Stimulated activated CD8-positive, alpha-beta memory T cell treated with anti-CD3 and anti-CD28 coated beads, Interleukin-12 subunit alpha, Interleukin-12 subunit beta, amount 100 ng/mL, for 1 hour (primary cell): ENCODE results near the gene ZBTB20.

Experiments
- DNase-seq: peaks from one replicate; pipeline ENCODE4 v3.0.0-alpha.2; 2020; ENCODE audit warnings: low read depth

The ZBTB20 gene

DNA sequence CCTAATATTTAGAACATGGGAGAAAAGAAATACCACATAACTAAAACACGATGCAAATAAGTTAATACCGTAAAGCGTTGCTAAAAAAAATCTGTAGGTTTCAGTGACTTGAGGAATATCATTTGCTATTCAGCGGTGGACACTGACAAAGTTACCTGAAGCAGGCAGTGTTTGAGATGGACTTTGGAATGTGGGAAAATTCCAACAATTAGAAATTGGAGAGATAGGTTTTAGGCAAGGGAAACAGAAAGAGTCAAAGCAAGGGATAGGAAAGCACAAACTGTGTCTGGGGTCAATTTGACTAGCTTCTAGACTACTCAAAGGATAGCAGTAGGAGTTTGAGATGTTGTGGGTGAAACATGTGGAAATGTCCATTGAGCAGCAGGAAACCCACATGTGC, 680.3 kb downstream of the ZBTB20 start:
- no peak for DNase-seq

DNA sequence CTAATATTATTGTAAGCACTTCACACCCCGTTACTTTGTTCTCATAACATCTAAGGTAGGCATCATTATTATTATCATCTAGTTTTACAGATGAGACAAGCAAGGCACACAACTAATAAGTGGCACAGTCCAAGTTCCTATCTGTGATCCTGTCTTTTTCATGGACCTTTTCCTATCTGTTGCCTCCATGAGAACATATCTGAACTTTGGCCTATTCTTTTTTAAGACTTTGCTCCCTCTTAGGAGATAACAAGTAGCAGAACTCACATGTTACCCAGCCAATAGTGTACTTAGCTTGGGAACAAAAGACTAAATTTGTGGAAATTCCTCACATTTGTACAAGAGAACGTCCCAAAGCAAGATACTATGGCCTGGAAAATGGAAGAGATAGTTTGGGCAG, 680.8 kb downstream of the ZBTB20 start:
- DNase-seq: no peak

GRCh38 chr3:114464548-114464947, 682.5 kb downstream of the ZBTB20 start:
- no peak for DNase-seq

DNA sequence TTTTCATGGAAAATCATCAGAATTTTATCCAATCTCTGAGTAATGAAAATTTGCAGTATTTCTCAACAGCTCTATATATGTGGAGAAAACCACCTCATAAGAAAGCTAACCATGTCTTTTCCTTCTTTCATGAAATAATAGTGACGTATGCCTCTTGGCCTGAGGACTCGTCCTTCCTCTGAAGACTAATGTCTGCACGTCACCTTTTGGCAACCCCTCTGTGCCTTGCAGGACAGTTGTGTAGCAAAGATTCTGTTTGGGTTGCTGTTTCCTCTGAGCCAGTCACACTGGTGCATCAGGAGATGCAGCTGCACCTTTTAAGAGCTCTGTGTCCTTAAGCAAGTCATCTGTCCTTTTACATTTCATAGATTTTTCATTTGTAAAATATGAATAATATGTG, 684.3 kb downstream of the ZBTB20 start:
- no peak for DNase-seq

DNA sequence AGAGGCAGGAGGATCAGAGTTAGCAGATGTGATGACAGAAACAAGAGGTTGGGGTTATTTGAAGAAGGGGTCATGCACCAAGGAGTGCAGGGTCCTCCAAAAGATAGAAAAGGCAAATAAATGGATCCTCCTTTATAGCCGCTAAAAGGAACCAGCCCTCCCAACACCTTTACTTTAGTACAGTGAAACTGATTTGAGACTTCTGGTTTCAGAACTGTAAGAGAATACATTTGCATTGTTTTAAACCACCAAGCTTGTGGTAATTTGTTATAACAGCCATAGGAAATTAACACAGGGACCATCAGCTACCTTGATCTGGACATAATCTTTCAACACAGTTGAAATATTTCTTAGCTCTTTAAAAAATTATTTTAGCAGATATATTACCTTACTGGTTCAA, 686.6 kb downstream of the ZBTB20 start:
- DNase-seq: no peak

DNA sequence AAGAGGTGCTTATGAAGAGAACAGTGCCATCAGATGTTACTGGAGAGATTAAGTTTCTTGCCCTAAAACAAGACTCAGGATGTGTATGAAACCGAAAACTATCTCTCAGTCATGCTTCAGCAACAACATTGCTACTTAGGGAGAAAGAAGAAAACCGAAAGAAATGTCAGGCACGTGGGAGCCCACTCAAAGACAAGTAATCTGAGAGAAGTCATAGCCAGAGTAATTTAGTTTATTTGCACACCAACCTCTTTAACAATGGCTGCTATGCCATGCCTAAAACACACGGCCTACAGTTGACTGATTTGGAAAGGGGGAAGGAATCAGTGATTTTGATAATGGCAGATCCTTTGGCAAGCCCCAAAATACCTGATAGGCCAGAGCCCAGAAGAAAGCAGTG, 690.3 kb downstream of the ZBTB20 start:
- no peak for DNase-seq

- DNase-seq: no peak
Measured at GRCh38 chr3:114455432-114455831, 691.7 kb downstream of the ZBTB20 start.

DNA sequence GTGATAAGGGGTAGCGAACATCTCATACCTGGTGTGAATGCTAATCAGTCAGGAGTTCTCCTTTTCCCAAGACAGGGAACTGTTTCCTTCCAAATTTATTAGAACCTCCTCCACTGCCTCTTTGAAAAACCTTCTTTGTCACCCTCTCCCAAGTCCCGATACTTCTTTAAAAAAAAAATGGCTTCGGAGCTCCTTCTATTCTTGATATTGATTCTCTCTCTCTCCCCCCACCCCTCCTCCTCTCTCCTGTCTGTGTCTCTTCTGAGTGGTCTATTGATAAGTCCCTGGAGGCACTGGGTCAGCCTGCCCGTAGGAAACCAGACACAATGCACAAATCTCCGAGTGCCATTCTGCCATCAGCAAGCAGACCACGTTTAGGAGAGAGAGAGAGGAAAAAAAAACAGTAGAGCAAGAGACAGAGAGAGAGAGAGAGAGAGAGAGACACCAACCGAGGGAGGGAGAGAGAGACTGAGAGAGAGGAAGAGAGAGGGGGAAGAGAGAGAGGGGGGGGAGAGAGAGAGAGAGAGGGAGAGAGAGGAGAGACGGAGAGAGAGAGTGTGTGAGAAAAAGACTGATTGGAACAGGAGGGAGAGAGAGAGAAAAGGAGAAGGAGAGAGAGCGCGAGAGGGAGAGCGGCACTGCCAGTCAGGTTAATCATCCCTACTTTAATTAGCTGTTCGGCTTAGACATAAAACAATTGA, 692.4 kb downstream of the ZBTB20 start:
- no peak for DNase-seq

DNA sequence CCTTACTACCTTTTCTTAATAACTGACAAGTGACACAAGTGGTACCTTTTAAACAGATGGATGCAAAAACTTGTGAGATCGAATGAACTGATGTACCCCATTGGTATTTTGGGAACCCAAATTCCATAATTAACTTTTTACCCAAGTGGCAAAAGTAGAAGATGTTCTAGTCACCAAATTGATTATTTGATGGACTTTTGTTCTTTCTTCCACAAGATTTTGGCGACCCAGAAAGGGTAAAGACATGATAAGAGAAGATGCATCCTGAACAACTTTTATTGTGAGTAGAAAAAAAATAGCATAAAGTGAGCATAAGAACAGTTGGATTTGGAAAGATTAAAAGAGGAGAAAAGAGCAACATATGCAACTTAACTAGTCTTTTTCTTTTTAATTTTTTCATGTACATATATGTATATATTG, 693.7 kb downstream of the ZBTB20 start:
- DNase-seq: no peak

GRCh38 chr3:114452937-114453336, 694.2 kb downstream of the ZBTB20 start:
- DNase-seq: no peak

DNA sequence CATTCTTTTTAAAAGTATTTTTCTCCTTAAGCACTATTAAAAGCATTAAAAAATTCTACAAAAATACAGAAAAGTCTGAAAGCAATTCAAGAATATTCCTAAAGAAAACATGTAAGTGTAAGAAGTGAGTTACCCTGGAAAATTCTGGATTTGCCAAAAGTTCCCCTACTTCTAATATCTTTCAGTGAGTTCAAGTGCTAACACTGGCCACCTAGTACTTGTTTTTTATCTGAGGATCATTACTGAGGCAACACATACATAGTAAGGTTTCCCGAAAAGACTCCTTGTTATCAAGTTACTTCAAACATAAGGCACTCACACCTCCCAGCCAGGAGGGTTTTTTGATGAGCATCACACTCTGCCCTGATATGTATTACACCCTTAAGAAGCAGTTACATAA, 694.8 kb downstream of the ZBTB20 start:
- no peak for DNase-seq

DNA sequence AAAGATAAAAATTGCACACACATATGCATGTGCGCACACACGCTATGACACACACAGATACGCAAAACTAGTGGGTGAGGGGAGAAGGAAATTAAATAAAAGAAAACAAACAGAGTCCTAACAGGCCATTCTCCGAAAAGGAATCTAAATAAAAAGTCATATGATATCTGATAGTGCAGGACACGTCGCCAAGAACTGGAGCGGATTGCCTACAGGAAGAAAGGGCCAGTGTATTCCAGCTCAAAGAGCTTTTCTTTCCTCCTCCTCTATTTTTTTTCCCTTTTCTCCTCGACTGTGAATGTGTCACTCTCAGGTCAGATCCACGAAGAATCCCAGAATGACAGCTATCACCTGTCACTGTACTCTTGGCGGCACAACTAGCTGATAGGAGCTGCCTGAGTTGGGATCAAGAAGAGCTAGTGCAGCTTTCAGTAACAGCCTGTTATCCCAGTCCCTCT, 695.5 kb downstream of the ZBTB20 start:
- DNase-seq: no peak

- no peak for DNase-seq
Measured at GRCh38 chr3:114451051-114451451, 696.0 kb downstream of the ZBTB20 start.

- DNase-seq: no peak
Measured at GRCh38 chr3:114450008-114450596, 697.0 kb downstream of the ZBTB20 start.

DNA sequence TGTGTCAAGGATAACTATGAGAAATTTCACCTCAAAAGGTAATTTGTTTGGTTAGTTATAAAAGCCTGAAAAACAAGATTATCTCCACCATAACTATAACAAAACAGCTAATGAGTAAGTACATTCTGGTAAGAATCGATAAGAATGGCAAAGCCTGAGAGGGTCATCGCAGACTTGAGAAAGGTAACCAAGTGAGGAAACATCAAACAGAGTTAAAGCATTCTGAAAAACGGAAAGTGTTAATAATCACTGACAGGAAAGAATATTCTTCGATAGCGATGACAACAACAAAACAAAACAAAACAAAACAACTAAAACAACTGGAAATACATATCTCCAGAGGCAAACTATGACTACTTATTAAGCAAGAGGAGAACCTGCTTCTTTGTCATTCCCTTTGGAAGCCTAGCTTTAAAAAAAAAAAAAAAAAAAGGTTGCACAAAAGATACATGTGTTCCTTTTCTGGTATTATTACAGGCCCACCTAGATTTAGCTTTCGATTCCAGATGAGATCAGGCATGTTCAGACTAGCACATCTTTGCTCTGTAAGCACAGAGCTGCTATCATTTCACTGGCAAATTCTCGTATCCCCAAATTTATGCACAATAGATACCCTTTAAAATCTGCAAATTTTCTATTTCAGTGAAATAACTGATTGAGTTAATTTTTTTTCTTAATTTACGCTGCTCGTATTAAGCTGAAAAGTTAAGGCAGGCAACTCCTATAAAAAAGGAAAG, 697.6 kb downstream of the ZBTB20 start:
- no peak for DNase-seq

- no peak for DNase-seq
Measured at GRCh38 chr3:114447950-114448479, 699.1 kb downstream of the ZBTB20 start.

GRCh38 chr3:114447545-114447944, 699.5 kb downstream of the ZBTB20 start:
- no peak for DNase-seq

GRCh38 chr3:114446600-114446999, 700.5 kb downstream of the ZBTB20 start:
- no peak for DNase-seq

- no peak for DNase-seq
Measured at GRCh38 chr3:114445233-114445632, 701.9 kb downstream of the ZBTB20 start.

DNA sequence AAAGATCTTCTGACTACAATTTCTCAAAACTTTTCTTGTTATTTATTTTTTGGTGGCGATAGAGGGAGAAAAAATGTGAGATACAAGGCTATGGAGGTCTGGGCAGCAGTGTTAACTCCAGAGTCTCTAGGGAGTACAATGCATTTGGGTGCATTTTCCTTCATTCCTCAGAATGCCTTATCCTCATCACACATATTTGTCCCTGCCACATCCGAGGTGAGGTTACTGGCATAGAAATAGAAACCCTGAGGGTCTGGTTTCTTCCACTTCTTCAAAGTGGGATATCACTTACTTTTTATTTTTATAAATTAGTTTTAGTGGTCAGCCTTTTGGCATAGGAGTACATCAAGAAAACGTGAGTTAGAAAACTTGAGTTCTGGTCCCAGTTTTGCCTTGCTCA, 702.9 kb downstream of the ZBTB20 start:
- DNase-seq: no peak

DNA sequence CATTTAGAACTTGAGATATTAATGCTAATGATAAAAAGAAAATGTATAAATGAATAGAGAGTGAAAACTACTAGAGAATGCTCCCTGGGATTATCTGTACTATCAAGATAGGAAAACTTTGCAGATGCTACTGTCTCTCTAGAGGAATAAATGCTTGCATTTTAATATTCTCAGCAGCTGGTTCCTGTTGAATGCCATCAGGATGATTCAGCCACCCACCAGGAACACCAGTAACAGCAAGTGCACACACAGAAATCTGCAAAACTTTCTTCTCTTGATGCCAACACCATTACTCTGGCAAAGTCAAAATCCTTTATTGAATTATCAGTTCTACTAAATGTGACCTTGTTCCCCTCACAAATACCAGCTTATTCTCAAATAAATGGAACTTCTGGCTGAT, 704.8 kb downstream of the ZBTB20 start:
- no peak for DNase-seq

- no peak for DNase-seq
Measured at GRCh38 chr3:114441386-114441785, 705.7 kb downstream of the ZBTB20 start.

GRCh38 chr3:114440700-114441099, 706.4 kb downstream of the ZBTB20 start:
- no peak for DNase-seq
